ENCODE data around the gene HEXD. TPM values are rescaled to one million over a fixed set of nuclear protein-coding genes. Genes with fewer than 3 reads are reported as not detected.
"Not testable (repeated sequence)": the region's sequence is repeated elsewhere in the genome, so short reads cannot be mapped to it uniquely, and the experiment has no call there.

The HEXD gene
- total RNA-seq = 10 to 100 TPM; 65.5 to 70.2 TPM

- peak within 1 kb of the TSS; percentile 83 for H3K4me3 Mint-ChIP-seq
- ChIA-PET CTCF (interaction anchor here (1.4 kb wide), 1 partner anchor 142 kb away, joined by 3 read pairs; no protein-coding TSS in a partner anchor), POLR2A (interaction anchor here (0.6 to 0.7 kb wide), 4 partner anchors 24 to 174 kb away, joined by 3 to 8 read pairs (median 4); partner anchors contain the start of gene CD7)
- H3K27ac Mint-ChIP-seq = peak within 1 kb of the TSS; percentile 88
- peaks cover 34% of the 10 kb centered on the region for H3K36me3 Mint-ChIP-seq (ENCODE audit: low read depth)
- peaks cover 43% of the 10 kb centered on the region for H3K4me1 Mint-ChIP-seq
- H3K27me3 Mint-ChIP-seq = no peaks in the 10 kb centered on the region
- peak; percentile 81 for DNase-seq
- peaks cover 2% of the 10 kb centered on the region for H3K9me3 Mint-ChIP-seq
Measured at GRCh38 chr17:82418001-82418986, at the start of gene HEXD, which contains the start of gene OGFOD3. Gene HEXD, plus strand, starts transcription at chr17:82418347. Its CDS starts 1,453 bp downstream, at chr17:82419800. Gene OGFOD3, minus strand, starts transcription at chr17:82418586. Its CDS starts 101 bp downstream, at chr17:82418485.

- CTCF ChIA-PET = no interaction called here
- H3K4me1 Mint-ChIP-seq = peaks cover 10% of the 10 kb centered on the region
- POLR2A ChIA-PET = no interaction called here
- DNase-seq = no peak
- H3K27ac Mint-ChIP-seq = no peak overlapping the region
- peaks cover 47% of the 10 kb centered on the region for H3K27me3 Mint-ChIP-seq
- H3K36me3 Mint-ChIP-seq (ENCODE audit: low read depth) = no peaks in the 10 kb centered on the region
- no peak overlapping the region for H3K4me3 Mint-ChIP-seq
- no peaks in the 10 kb centered on the region for H3K9me3 Mint-ChIP-seq
Measured at GRCh38 chr17:82369211-82369610, 48.9 kb upstream of the HEXD start.

DNA sequence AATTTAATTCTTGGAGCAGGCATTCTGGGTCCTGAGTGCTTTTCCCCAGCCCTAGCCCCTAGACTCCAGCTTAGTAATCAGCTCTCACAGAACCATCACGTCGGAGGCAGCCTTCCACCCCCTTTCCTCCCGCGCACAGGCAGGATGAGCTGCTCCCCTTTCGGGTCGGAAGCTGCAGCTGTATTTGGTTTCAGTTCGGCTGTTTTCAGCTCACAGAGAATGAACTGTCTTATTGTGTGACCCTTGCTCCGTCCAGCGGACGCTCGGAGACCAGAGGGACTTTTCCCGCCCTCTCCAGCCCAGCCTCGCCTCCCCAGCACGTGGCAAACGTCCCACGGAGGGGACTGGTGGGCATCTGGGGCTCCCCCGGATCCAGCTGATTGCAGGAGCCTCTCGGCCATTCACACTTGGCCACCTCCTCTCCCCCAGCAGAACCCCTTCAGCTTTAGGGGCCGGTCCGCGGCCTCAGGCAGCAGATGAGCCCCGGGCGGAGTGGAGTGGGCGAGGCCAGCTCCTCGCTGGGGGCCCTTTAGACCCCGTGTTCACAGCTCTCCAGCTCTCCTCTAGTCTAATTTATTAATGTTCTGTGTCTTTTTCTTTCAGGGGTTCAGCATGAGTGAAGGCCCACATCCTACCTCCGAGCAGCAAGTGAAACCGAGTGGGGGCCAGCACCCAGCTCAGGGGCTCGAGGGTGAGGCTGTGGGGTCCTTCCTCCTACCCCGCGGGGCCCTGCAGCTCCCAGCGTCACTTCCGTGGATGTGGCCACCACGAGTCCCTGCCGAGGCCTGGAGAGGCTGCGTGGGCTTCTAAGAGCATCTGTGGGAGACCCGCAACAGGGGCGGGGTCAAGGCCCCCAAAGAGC is 47.4 kb upstream of the HEXD start:
- H3K27ac Mint-ChIP-seq = no peak overlapping the region
- peaks cover 49% of the 10 kb centered on the region for H3K27me3 Mint-ChIP-seq
- no peaks in the 10 kb centered on the region for H3K36me3 Mint-ChIP-seq (ENCODE audit: low read depth)
- H3K4me3 Mint-ChIP-seq = peak overlapping the region; percentile 47
- H3K9me3 Mint-ChIP-seq = no peaks in the 10 kb centered on the region
- CTCF ChIA-PET = interaction anchor here (0.6 to 1.6 kb wide), 7 partner anchors 9 to 341 kb away, joined by 3 to 7 read pairs (median 4); no protein-coding TSS in a partner anchor
- peaks cover 10% of the 10 kb centered on the region for H3K4me1 Mint-ChIP-seq
- POLR2A ChIA-PET = interaction anchor here (0.7 kb wide), 2 partner anchors 9 to 262 kb away, joined by 4 read pairs; no protein-coding TSS in a partner anchor
- DNase-seq = peak; percentile 33

DNA sequence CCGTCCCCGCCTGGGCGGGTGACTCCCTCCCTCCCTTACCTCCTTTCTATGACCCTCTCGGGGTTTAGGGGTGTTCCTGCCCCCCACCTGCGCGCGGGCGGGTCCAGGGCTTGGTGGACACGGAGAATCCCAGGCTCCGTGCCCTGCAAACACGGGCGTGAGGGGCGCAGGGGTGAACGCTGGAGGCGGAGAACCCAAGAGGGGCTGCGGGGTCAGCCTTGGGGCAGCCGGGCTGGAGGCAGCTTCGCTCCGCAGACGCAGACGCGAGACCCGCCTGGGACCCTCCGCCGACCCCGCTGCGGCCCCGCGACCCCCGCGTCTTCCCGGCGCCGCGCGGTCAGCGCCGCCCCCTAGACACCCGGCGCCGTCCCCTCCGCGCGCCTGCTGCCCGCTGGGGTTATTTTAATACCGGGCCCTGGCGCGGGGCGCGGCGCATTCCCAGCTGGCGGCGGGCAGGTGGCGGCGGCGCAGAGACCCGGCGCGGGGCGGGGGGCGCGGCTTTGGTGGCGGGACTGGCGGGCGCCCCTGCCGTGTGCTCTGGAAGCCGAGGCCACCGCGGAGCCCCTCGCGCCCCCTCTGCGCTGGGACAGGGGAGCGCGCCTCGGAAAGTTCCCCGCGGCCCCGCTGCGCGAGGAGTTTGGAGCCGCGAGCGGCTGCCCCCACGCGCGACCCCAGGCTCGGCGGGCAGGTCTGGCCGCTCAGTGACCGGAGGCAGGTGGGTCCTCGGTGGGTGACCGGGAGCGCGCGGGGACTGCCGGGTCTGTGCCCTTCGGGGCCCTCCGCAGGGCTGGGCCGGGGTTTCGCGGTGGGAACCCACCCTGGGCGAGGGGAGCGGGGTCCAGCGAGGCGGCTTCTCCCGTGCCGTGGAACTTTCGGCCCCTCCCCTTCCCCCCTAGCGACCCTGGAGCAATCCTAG is 46.6 kb upstream of the HEXD start, which contains the start of gene UTS2R:
UTS2R (plus strand) TSS at position 433 of the 916 bp plus-strand sequence. CDS start 2,560 bp downstream, outside the sequence.
- ChIA-PET CTCF (interaction anchor here (0.6 to 1.6 kb wide), 3 partner anchors 10 to 51 kb away, joined by 3 to 7 read pairs (median 3); no protein-coding TSS in a partner anchor), POLR2A (no interaction called here)
- Mint-ChIP-seq H3K4me1 (peaks cover 10% of the 10 kb centered on the region), H3K9me3 (no peaks in the 10 kb centered on the region), H3K27me3 (peaks cover 56% of the 10 kb centered on the region), H3K4me3 (peak within 1 kb of the TSS; percentile 47), H3K36me3 (ENCODE audit: low read depth) (no peaks in the 10 kb centered on the region), H3K27ac (no peak within 1 kb of the TSS)
- no peak for DNase-seq

- peaks cover 51% of the 10 kb centered on the region for H3K27me3 Mint-ChIP-seq
Measured at GRCh38 chr17:82372249-82373071, 45.7 kb upstream of the HEXD start.

GRCh38 chr17:82373072-82373452 is 45.1 kb upstream of the HEXD start:
- H3K36me3 Mint-ChIP-seq (ENCODE audit: low read depth); H3K9me3 Mint-ChIP-seq; H3K4me3 Mint-ChIP-seq; POLR2A ChIA-PET; DNase-seq: not testable (repeated sequence)
- Mint-ChIP-seq H3K27me3 (peaks cover 47% of the 10 kb centered on the region), H3K4me1 (peaks cover 10% of the 10 kb centered on the region), H3K27ac (peak overlapping the region; percentile 14)
- CTCF ChIA-PET = interaction anchor here (1.5 kb wide), 1 partner anchor 23 kb away, joined by 3 read pairs; no protein-coding TSS in a partner anchor

More at GRCh38 chr17:82372249-82373071, 45.7 kb upstream of the HEXD start:
- no peaks in the 10 kb centered on the region for H3K9me3 Mint-ChIP-seq
- no peak overlapping the region for H3K27ac Mint-ChIP-seq
- POLR2A ChIA-PET = no interaction called here
- CTCF ChIA-PET = interaction anchor here (1.5 kb wide), 1 partner anchor 23 kb away, joined by 3 read pairs; no protein-coding TSS in a partner anchor
- no peak for DNase-seq
- no peaks in the 10 kb centered on the region for H3K36me3 Mint-ChIP-seq (ENCODE audit: low read depth)
- H3K4me1 Mint-ChIP-seq = peaks cover 10% of the 10 kb centered on the region
- H3K4me3 Mint-ChIP-seq = no peak overlapping the region

DNA sequence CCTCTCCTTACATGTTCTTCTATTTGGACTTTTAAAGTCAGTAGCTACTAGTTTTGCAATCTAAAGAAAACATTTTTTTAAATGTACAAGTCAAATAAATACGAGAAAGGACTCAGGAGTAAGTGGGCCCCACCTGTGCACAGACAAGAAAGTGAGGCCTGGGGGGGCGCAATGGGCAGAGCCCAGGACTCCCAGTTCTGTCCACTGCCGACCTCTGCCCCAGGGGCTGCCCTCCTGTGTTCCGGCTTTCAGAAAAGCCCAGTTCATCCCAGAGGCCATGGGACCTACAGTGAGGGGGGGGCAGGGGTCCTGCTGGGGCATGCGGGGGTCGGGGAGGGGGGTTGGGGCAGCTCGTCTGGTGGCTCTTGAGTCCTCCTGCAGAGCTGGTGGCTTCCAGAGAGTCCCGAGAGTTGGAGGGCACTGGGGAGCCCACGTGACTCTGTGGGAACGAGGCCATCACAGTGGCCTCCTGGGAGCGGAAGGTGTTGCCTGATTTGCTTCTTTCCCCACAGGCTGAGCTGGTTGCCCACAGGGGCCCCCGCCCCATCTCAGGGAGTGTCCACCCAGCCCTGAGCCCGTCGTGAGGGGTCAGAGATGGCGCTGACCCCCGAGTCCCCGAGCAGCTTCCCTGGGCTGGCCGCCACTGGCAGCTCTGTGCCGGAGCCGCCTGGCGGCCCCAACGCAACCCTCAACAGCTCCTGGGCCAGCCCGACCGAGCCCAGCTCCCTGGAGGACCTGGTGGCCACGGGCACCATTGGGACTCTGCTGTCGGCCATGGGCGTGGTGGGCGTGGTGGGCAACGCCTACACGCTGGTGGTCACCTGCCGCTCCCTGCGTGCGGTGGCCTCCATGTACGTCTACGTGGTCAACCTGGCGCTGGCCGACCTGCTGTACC is 44.2 kb upstream of the HEXD start:
- Mint-ChIP-seq H3K36me3 (ENCODE audit: low read depth) (no peaks in the 10 kb centered on the region), H3K4me3 (no peak overlapping the region), H3K27me3 (peaks cover 47% of the 10 kb centered on the region), H3K27ac (no peak overlapping the region), H3K4me1 (peaks cover 10% of the 10 kb centered on the region), H3K9me3 (no peaks in the 10 kb centered on the region)
- POLR2A ChIA-PET = no interaction called here
- CTCF ChIA-PET = no interaction called here
- no peak for DNase-seq

DNA sequence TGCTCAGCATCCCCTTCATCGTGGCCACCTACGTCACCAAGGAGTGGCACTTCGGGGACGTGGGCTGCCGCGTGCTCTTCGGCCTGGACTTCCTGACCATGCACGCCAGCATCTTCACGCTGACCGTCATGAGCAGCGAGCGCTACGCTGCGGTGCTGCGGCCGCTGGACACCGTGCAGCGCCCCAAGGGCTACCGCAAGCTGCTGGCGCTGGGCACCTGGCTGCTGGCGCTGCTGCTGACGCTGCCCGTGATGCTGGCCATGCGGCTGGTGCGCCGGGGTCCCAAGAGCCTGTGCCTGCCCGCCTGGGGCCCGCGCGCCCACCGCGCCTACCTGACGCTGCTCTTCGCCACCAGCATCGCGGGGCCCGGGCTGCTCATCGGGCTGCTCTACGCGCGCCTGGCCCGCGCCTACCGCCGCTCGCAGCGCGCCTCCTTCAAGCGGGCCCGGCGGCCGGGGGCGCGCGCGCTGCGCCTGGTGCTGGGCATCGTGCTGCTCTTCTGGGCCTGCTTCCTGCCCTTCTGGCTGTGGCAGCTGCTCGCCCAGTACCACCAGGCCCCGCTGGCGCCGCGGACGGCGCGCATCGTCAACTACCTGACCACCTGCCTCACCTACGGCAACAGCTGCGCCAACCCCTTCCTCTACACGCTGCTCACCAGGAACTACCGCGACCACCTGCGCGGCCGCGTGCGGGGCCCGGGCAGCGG is 43.4 kb upstream of the HEXD start:
- H3K9me3 Mint-ChIP-seq = no peaks in the 10 kb centered on the region
- POLR2A ChIA-PET = no interaction called here
- CTCF ChIA-PET = no interaction called here
- no peak for DNase-seq
- no peak overlapping the region for H3K27ac Mint-ChIP-seq
- no peaks in the 10 kb centered on the region for H3K36me3 Mint-ChIP-seq (ENCODE audit: low read depth)
- peaks cover 10% of the 10 kb centered on the region for H3K4me1 Mint-ChIP-seq
- no peak overlapping the region for H3K4me3 Mint-ChIP-seq
- H3K27me3 Mint-ChIP-seq = peaks cover 41% of the 10 kb centered on the region

DNA sequence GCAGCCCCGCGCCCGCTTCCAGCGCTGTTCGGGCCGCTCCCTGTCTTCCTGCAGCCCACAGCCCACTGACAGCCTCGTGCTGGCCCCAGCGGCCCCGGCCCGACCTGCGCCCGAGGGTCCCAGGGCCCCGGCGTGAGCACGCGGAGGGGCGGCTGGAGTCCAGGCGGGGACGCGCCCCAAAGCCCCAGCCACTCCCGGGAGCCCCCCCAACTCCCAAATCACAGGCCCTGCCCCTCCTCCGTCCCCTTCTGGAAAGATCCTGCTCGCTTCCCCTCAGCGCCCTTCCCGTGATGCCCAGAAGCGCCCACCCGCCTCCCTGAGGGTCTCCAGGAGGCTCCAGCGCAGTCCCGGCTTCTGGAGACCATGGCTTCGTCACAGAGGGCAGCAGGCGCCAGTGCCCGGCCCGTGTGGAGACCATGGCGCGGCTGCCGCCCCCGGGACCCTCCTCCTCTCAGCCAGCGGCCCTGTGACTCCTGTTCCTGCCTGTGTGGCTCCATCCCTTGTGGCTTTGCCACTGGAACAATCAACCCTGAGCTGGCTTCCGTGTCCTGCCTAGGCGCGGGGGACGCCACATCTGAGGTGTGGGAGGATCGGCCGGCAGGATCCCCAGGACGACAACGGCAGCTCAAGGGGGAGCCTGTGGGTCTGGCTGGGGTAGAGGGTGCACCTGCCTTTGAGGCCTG is 42.6 kb upstream of the HEXD start:
- Mint-ChIP-seq H3K4me3 (no peak overlapping the region), H3K27ac (no peak overlapping the region), H3K36me3 (ENCODE audit: low read depth) (no peaks in the 10 kb centered on the region), H3K27me3 (peaks cover 41% of the 10 kb centered on the region), H3K4me1 (peaks cover 7% of the 10 kb centered on the region), H3K9me3 (no peaks in the 10 kb centered on the region)
- DNase-seq = no peak
- ChIA-PET CTCF (no interaction called here), POLR2A (no interaction called here)
